Endothelial cell of umbilical vein (primary cell): ENCODE measurements around the gene NEK2.

Experiments used
- EZH2 ChIP-seq: IDR thresholded peaks from 2 replicates; pipeline ENCODE4 v1.6.1; 2012; ENCODE audit warnings: borderline replicate concordance, low read depth, mild to moderate bottlenecking, moderate library complexity, low read length, inconsistent platforms; ENCODE audit not compliant: severe bottlenecking
- TF ChIP-seq, protein P1 (sequence below), 2 donors: IDR thresholded peaks; 1 replicate in 1 of 2; 2 replicates in 1 of 2; pipeline ENCODE4 v1.5.1; 2011; ENCODE audit warnings: low read length in 2 of 2, mild to moderate bottlenecking in 2 of 2, moderate library complexity in 2 of 2, control low read depth in 1 of 2, inconsistent platforms in 1 of 2, low read depth in 1 of 2; ENCODE audit not compliant: insufficient read depth in 1 of 2; ENCODE audit errors: extremely low read depth in 1 of 2
- TF ChIP-seq, protein P2 (sequence below): IDR thresholded peaks from 2 replicates; pipeline ENCODE4 v1.6.1; 2011; ENCODE audit not compliant: insufficient read depth, insufficient read length

DNA sequence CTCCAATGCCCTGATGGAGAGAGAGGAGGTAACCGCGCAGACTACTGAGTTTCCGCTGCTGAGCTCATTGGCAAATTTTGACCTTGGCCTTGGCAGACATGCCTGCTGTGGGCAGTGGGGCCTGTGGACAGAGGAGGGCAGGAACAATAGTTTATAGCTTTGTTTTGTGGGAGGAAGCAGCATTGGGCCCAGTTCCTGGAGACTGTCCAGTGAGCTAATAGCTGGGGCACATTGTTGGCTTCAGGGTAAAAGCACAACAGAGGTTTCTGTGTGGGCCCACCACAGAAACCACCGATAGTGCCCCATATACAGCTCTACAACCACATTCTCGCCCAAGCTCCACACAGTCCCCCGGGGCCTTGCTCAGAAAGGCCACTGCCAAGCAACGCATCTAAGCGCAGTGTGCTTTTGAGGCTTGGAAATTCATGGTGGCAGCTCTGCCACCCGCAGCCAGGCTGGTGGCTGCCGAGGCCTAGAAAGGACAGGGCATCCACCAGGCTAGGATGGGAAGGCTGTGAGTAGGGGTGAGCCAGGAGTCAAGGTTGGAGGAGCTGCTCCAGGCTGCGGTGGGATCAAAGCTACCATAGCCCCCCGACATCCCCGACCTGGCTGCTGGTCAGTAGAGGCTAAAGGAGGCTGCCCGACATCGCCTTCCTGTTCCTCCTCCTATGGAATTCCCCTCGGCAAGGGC is 43.2 kb downstream of the NEK2 start:
- TF ChIP-seq, protein P1, sequence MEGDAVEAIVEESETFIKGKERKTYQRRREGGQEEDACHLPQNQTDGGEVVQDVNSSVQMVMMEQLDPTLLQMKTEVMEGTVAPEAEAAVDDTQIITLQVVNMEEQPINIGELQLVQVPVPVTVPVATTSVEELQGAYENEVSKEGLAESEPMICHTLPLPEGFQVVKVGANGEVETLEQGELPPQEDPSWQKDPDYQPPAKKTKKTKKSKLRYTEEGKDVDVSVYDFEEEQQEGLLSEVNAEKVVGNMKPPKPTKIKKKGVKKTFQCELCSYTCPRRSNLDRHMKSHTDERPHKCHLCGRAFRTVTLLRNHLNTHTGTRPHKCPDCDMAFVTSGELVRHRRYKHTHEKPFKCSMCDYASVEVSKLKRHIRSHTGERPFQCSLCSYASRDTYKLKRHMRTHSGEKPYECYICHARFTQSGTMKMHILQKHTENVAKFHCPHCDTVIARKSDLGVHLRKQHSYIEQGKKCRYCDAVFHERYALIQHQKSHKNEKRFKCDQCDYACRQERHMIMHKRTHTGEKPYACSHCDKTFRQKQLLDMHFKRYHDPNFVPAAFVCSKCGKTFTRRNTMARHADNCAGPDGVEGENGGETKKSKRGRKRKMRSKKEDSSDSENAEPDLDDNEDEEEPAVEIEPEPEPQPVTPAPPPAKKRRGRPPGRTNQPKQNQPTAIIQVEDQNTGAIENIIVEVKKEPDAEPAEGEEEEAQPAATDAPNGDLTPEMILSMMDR (IDR thresholded peaks at IDR 0.05; ENCODE audit: extremely low read depth in 1 of 2, insufficient read depth in 1 of 2, low read depth in 1 of 2, low read length in 2 of 2) = no peak
- no peak for TF ChIP-seq EZH2
- TF ChIP-seq, protein P2, sequence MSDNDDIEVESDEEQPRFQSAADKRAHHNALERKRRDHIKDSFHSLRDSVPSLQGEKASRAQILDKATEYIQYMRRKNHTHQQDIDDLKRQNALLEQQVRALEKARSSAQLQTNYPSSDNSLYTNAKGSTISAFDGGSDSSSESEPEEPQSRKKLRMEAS = no peak
